NAMALWA (cell line): Measurements from ENCODE around the gene EIPR1.

Source experiments
- DNase-seq: peaks from one replicate; pipeline ENCODE4 v3.0.0-alpha.2; 2015; ENCODE audit warnings: low spot score

EIPR1 gene

DNA sequence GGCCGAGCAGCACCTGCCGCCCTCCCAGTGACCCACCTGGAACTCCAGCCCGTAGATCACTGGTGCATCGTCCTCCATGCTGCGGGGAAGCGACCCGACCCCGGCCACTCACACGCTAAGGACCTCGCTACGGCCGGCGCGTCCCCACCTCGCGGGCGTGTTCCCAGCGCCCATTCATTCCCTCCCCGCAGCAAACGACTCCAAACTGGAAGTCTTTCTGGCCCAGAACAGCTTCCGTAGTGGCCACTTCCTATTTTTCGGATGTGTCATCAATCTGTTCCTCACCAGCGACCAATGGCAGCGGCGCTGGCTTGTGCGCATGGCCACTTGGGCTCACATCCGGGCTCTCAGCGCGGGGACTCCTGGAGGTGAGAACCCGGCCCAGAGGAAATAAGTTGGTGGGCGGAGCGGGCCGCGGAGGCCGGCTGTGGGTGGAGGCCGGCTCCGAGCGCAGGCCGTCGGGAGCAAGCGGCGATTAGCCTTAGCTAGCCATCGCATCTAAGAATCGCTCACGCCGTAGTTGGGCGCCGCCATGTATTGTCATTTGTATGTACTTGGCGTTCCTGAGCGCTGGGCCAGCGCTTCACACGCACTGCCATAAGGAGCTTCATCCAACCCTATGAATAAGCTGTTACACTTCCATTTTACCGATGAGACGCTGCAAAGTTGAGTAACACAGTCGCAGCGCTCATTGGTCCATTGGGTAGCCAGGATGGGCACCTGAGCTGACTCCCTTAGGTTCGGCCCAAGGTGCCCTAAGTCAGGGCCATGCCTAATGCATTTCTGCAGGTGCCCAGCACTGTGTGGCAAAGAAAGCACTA is at the start of gene EIPR1:
Gene EIPR1 (minus strand): TSS at position 207 of the 821 bp plus-strand sequence. CDS start 129 bp downstream, at position 78.
- DNase-seq: peak; percentile 98

- no peak for DNase-seq
Observed at GRCh38 chr2:3427272-3427671, 49.7 kb upstream of the EIPR1 start.

- DNase-seq: no peak
Observed at GRCh38 chr2:3426615-3427014, 49.0 kb upstream of the EIPR1 start.

DNA sequence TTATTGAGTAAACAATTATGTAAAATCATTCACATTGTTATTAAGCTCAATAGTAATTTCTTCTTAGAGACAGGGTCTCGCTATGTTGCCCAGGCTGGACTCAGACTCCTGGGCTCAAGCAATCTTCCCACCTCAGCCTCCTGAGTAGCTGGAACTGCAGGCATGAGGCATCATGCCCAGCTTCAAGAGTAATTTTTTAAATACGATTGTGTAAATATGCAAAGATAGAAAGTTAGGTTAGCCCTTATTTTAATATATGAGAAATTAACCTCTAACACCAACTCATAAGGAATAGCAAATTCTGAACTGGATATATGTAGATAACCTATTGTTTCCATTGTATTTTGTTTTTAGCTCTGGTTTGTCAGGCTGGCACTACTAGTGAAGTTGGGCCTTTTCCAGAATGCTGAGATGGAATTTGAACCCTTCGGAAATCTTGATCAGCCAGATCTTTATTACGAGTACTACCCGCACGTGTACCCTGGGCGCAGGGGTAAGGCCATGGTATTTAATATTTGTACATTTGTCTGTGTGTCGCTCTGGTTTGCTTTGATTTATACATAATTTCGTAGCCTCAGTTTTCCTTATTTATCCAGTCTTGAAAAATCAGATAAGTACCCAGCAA is 46.7 kb upstream of the EIPR1 start:
- DNase-seq: no peak

DNA sequence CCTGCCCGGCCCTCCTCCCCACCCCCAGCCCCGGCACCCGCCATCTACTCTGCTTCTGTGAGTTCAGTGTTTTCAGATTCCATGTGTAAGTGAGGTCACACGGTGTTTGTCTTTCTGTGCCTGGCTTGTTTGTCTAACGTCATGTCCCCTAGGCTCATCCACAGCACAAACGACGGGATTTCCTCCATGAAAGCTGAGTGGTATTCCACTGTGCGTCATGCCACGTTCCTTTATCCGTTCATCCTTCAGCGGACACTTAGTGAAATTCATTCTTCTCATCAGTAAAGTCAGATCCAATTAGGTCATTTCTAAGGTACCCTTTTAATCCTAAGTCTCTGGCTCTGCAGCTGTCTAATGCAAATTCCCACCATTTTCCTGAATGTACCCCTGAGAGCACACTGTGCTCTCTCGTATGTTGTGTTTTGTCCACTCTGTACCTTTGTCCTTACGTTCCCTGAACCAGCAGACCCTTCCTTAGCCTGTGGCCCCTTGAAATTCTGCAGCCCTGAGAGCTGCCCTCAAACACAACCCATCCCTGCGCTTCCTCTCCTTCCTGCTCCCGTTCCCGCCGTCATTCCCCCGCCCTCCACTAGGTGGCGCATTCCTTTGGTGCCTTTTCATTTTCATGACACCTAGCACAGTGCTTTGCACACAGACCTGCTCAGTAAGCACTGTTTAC is 46.0 kb upstream of the EIPR1 start:
- peak; percentile 71 for DNase-seq

DNA sequence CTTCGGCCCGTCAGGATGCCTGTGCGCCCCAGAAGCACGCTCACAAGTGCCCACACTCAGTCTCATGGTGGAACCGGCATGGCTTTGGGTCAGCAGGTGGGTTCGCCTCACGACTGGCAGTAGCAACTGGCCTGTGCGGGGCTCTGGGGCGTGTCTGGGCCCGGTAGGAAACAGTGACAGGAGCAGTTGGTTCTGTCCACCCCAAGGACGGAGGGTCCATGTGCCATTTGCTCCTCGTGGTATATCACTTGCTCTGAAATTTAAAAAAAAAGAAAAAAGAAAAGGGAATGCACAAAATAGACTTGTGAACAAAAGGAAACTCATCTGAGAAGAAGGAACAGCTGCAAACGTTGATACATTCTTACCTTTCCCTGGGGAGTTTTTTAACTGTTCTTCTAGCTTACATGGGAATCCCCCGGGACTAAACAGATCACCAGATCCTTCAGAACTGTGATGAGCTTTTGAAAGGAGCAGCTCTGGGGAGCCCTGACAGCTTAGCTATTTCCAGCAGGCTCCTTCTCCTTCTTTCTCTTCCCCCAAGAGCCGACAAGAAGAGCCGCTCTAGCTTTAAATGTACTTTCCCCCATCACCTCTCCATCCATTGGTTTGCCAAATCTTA is 44.7 kb upstream of the EIPR1 start:
- peak; percentile 15 for DNase-seq

GRCh38 chr2:3421580-3421979 is 44.0 kb upstream of the EIPR1 start:
- no peak for DNase-seq

DNA sequence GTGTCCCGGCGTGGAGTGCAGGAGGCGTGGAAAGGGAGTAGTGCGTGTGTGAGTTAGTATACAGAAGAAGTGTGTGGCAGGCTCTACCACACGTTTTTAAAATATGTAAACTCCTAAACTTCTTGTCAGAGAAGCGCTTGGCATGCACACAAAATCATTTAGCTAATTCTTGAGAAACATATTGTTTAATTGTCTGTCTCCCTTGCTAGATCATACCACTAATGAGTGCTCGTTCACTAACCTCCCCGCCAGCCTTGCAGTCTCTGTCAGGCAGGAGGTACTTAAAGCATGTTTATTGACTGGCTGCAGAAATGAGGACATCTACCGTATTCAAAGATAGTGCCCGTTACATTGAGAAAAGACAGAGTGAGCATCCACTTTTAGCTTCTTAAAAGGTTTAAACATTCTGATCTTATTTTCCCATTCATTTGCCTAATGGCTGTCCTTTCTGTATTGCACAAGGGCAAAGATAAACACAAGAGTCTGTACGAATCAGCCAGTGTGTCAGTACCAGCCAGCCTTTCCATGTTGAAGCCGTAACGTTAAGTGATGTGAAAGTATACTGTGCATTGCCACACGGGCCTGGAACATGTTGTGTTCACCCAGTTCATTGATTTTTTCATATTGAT is 43.3 kb upstream of the EIPR1 start:
- DNase-seq: no peak

DNA sequence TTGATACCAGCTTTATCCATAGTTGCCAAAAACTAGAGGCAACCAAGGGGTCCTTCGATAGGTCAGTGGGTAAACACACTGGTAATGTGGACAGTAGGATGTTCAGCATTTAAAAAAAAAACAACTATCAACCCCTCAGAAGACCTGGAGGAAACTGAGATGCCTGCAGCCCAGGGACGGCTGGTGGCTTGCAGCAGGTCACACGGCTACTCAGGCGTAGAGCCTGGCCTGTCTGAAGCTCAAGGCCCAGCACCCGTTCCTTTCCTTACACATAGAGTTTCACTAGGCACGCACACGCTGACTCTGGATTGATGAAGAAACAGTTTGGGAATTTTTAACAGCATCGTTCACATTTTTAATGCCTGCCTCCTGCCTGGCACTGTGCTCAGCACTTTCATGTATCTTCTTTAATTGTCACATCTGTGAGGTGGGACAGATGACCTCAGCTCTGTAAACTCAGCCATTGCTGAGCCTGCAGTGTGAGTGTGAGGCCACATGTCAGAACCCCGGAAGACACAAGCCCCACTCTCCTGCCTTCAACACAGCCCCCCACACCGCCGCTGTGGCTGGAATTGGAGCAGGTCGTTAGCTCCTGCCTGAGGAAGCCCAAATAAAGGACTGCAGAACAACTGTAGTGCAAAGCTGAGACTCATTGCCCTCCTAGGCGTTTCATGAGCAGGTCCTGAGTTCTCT is 42.6 kb upstream of the EIPR1 start:
- no peak for DNase-seq

- no peak for DNase-seq
Observed at GRCh38 chr2:3418766-3419404, 41.3 kb upstream of the EIPR1 start.

- no peak for DNase-seq
Observed at GRCh38 chr2:3414133-3414860, 36.7 kb upstream of the EIPR1 start.

- DNase-seq: no peak
Observed at GRCh38 chr2:3413697-3414096, 36.1 kb upstream of the EIPR1 start.

DNA sequence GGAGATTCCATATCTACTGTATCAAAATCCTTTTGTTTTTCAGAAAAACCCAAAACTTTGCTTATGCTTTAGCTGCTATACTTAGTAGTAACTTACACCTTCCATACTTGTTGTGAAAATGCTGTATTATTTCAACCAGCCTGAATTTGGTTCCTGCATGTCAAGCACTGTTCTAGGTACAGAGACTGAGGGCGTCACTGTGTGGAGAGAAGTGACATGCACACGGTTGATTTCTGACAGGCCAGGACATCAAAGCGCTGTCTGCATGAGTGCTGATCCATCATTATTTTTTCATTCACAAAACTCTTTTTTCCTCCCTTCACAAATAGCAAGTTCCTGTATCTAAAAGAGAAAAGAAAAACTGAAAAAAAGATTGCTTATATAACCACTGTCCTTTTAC is 33.5 kb upstream of the EIPR1 start:
- no peak for DNase-seq

GRCh38 chr2:3409627-3410170 is 32.1 kb upstream of the EIPR1 start:
- DNase-seq: no peak

GRCh38 chr2:3408781-3409180 is 31.2 kb upstream of the EIPR1 start:
- no peak for DNase-seq

GRCh38 chr2:3406501-3406900 is 28.9 kb upstream of the EIPR1 start:
- no peak for DNase-seq

DNA sequence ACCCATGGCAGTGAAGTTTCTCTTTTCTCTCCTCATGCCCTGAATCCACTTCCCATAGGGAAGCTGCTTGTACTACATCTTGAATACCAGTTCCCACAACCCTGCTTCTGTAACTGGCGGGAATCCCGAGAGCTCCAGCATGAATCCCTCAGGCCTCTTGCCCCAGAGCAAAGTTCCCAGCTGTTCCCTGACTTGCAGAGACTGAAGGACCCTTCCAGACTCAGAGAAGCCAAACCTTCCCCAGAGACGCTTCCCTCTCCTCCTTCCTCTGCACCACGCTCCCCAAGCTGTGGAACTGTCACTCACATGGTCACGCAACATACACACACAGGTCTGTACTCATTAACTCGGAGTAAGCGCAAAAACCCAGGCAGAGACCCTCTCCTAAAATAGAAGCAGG is 28.3 kb upstream of the EIPR1 start:
- DNase-seq: no peak

GRCh38 chr2:3405307-3405706 is 27.7 kb upstream of the EIPR1 start:
- no peak for DNase-seq

GRCh38 chr2:3404349-3404894 is 26.8 kb upstream of the EIPR1 start:
- no peak for DNase-seq
